K562 (cell line): ENCODE results near the gene LCE1F. TPM values are rescaled to one million over a fixed set of nuclear protein-coding genes. Genes with fewer than 3 reads are reported as not detected.

Experiments
- ATAC-seq: fragments of 200-7000 bp; cut with Tn5 transposase; 3 replicates; pipeline ENCODE4 v1.9.1; 2020; ENCODE audit warnings: moderate library complexity
- BruUV-seq: library from RNA; stranded (reverse); fragments of 400-500 nt; replicated peaks from 2 replicates; lab custom pipeline; 2021; lab: Mats Ljungman, UMichigan
- CTCF ChIA-PET: fragments of 300-600 bp; formaldehyde crosslinking; extraction: SDS; loops from one replicate; lab custom pipeline; 2021; ENCODE audit warnings: low intra/inter-chr PET ratio; lab: Yijun Ruan, JAX
- POLR2A ChIA-PET: fragments of 300-600, 350-650 bp; sonication (Branson Sonifier 250); formaldehyde crosslinking; extraction: SDS; loops from one replicate; lab custom pipeline; 2021; ENCODE audit warnings: antibody characterized with exemption, inconsistent platforms; lab: Yijun Ruan, JAX
- DNase-seq, 4 experiments: peaks; one replicate each; pipeline versions ENCODE4 v3.0.0 to v3.0.0-alpha.2; 2011 to 2018; ENCODE audit warnings: low spot score in 3 of 4, mixed read lengths in 3 of 4; ENCODE audit errors: extremely low read depth in 1 of 4
- FAIRE-seq: peaks from 2 replicates; lab custom pipeline; 2011; peaks lifted over from hg19 to GRCh38; lab: Jason Lieb, UNC
- H2AFZ ChIP-seq: 2 replicates; pipeline ENCODE4 v1.6.0; 2011; ENCODE audit warnings: low read depth, low read length, control low read depth, inconsistent platforms
- H3K27ac ChIP-seq: fragments of 200-600 bp; 3 replicates; pipeline ENCODE4 v1.8.0; 2011; ENCODE audit warnings: low read depth, mild to moderate bottlenecking, control low read depth, inconsistent platforms, low read length, moderate library complexity, mixed read lengths; ENCODE audit errors: extremely low read depth
- H3K27me3 ChIP-seq, 2 experiments: fragments of 300-600 bp in 1 of 2; 2 replicates in 1 of 2; 3 replicates in 1 of 2; pipeline versions ENCODE4 v1.6.0 to v1.8.0; 2011; ENCODE audit warnings: inconsistent platforms in 2 of 2, low read length in 2 of 2, mild to moderate bottlenecking in 1 of 2, mixed read lengths in 1 of 2, moderate library complexity in 1 of 2; ENCODE audit not compliant: control insufficient read depth in 2 of 2, insufficient read depth in 2 of 2
- H3K36me3 ChIP-seq: fragments of 300-600 bp; 3 replicates; pipeline ENCODE4 v1.8.0; 2011; ENCODE audit warnings: mild to moderate bottlenecking, low read length, inconsistent platforms; ENCODE audit not compliant: control insufficient read depth, insufficient read depth
- H3K4me1 ChIP-seq, 2 experiments: fragments of 200-600 bp in 1 of 2; replicated peaks in 1 of 2; 2 replicates in 1 of 2; 3 replicates in 1 of 2; pipeline versions ENCODE4 v1.5.1 to v1.8.0; 2011; ENCODE audit warnings: inconsistent platforms in 2 of 2, low read length in 2 of 2, mild to moderate bottlenecking in 1 of 2, mixed read lengths in 1 of 2, moderate library complexity in 1 of 2; ENCODE audit not compliant: control insufficient read depth in 2 of 2, insufficient read depth in 2 of 2
- H3K4me2 ChIP-seq: 2 replicates; pipeline ENCODE4 v1.6.1; 2011; ENCODE audit warnings: low read length, control low read depth, inconsistent platforms, mixed read lengths; ENCODE audit not compliant: insufficient read depth
- H3K4me3 ChIP-seq: fragments of 200-600 bp; sonication (generic), shearing (Covaris generic); 2 replicates; pipeline ENCODE4 v1.5.1; 2016; ENCODE audit warnings: control low read depth, inconsistent platforms
- H3K79me2 ChIP-seq: fragments of 200-600 bp; 3 replicates; pipeline ENCODE4 v1.8.0; 2011; ENCODE audit warnings: low read length, inconsistent platforms; ENCODE audit not compliant: control insufficient read depth, insufficient read depth
- H3K9ac ChIP-seq, 2 experiments: 2 replicates each; pipeline versions ENCODE4 v1.6.0 to v1.6.1; 2011; ENCODE audit warnings: low read depth in 2 of 2, low read length in 2 of 2, control low read depth in 1 of 2, inconsistent platforms in 1 of 2, mild to moderate bottlenecking in 1 of 2, mixed read lengths in 1 of 2; ENCODE audit not compliant: insufficient read depth in 1 of 2
- H3K9me1 ChIP-seq: one replicate; pipeline ENCODE4 v1.6.0; 2011; ENCODE audit warnings: inconsistent platforms, mild to moderate bottlenecking, low read length, moderate library complexity; ENCODE audit not compliant: control insufficient read depth, insufficient read depth
- H3K9me3 ChIP-seq: replicated peaks from 2 replicates; pipeline ENCODE4 v1.5.1; 2011; ENCODE audit warnings: low read depth, low read length, inconsistent platforms; ENCODE audit not compliant: control insufficient read depth, insufficient read depth
- H4K20me1 ChIP-seq: replicated peaks from 2 replicates; pipeline ENCODE4 v1.6.1; 2011; ENCODE audit warnings: low read length, inconsistent platforms, mixed read lengths; ENCODE audit not compliant: control insufficient read depth, insufficient read depth
- BRCA1 ChIP-seq, 2 experiments: fragments of 450-650 bp in 1 of 2; sonication (generic) in 1 of 2; formaldehyde crosslinking in 1 of 2; IDR thresholded peaks; 2 replicates each; pipeline versions ENCODE4 v1.5.0 to v1.6.1; 2017 to 2020; ENCODE audit warnings: mild to moderate bottlenecking in 1 of 2, missing genetic modification reagents in 1 of 2
- CREBBP ChIP-seq: IDR thresholded peaks from one replicate; pipeline ENCODE4 v1.6.1; 2012; ENCODE audit warnings: low read depth, mild to moderate bottlenecking, control low read depth, inconsistent platforms, low read length
- HDAC3 ChIP-seq: fragments of 450-650 bp; IDR thresholded peaks from 2 replicates; pipeline ENCODE4 v1.6.1; 2018; ENCODE audit warnings: borderline replicate concordance, mild to moderate bottlenecking, moderate library complexity; ENCODE audit not compliant: partially characterized antibody
- HNRNPL ChIP-seq: fragments of 200-400 bp; formaldehyde crosslinking; IDR thresholded peaks from 2 replicates; pipeline ENCODE4 v1.6.1; 2017; ENCODE audit warnings: low read depth, mild to moderate bottlenecking, low read length
- ILF3 ChIP-seq: fragments of 450-650 bp; IDR thresholded peaks from 2 replicates; pipeline ENCODE4 v1.6.1; 2018; ENCODE audit warnings: antibody characterized with exemption, mild to moderate bottlenecking, moderate library complexity, borderline replicate concordance
- MAFG ChIP-seq: fragments of 450-650 bp; conservative IDR thresholded peaks from 2 replicates; pipeline ENCODE4 v1.6.1; 2016; ENCODE audit warnings: missing genetic modification characterization, missing compliant biosample characterization
- MCM7 ChIP-seq, 2 experiments: fragments of 450-650 bp; IDR thresholded peaks; 2 replicates each; pipeline ENCODE4 v1.6.1; 2016 to 2018
- MTF1 ChIP-seq: fragments of 250-450 bp; sonication (Bioruptor Pico); IDR thresholded peaks from 2 replicates; pipeline ENCODE4 v1.9.0; 2021; ENCODE audit warnings: moderate library complexity, mild to moderate bottlenecking, inconsistent platforms, borderline replicate concordance
- PHF21A ChIP-seq: fragments of 450-650 bp; IDR thresholded peaks from 2 replicates; pipeline ENCODE4 v1.6.1; 2017; ENCODE audit warnings: low read depth, borderline replicate concordance
- RBM25 ChIP-seq: fragments of 200-400 bp; formaldehyde crosslinking; IDR thresholded peaks from 2 replicates; pipeline ENCODE4 v1.6.1; 2018; ENCODE audit warnings: low read length, low read depth, moderate library complexity; ENCODE audit not compliant: severe bottlenecking
- RFX7 ChIP-seq: fragments of 250-450 bp; sonication (Bioruptor Pico); IDR thresholded peaks from 2 replicates; pipeline ENCODE4 v1.5.1; 2021; ENCODE audit warnings: mild to moderate bottlenecking
- SOX6 ChIP-seq: fragments of 450-650 bp; IDR thresholded peaks from 2 replicates; pipeline ENCODE4 v1.6.1; 2014; ENCODE audit warnings: mild to moderate bottlenecking
- ZEB2 ChIP-seq: fragments of 450-650 bp; IDR thresholded peaks from 2 replicates; pipeline ENCODE4 v1.6.1; 2016
- ZNF134 ChIP-seq: fragments of 250-450 bp; sonication (Bioruptor Pico); conservative IDR thresholded peaks from 2 replicates; pipeline ENCODE4 v1.4.0; 2020
- ZNF239 ChIP-seq: fragments of 250-450 bp; sonication (Bioruptor Pico); IDR thresholded peaks from 2 replicates; pipeline ENCODE4 v1.4.0; 2020; ENCODE audit warnings: mild to moderate bottlenecking
- ZNF764 ChIP-seq: fragments of 250-450 bp; sonication (Bioruptor Pico); IDR thresholded peaks from 2 replicates; pipeline ENCODE4 v1.4.0; 2020; ENCODE audit warnings: low read depth, mild to moderate bottlenecking, moderate library complexity
- in situ Hi-C: fragments of 300-500 bp; cut with MboI; formaldehyde crosslinking; loops from 4 replicates; pipeline ENCODE4 v1.15.0; 2018; ENCODE audit warnings: inconsistent platforms, mixed read lengths
- intact Hi-C: fragments of 100-400 bp; cut with micrococcal nuclease; formaldehyde crosslinking; loops from 2 replicates; pipeline ENCODE4 v1.14.2; 2022
- polyA plus RNA-seq, 8 experiments: library from polyadenylated mRNA; depleted of rRNA in 4 of 8; stranded (reverse) in 5 of 8; unstranded in 3 of 8; fragments of >200 nt; fragmentation: Nextera tagmentation in 2 of 8; fragmentation: Illumina TruSeq in 1 of 8; extraction: Ambion mirVana in 2 of 8; extraction: Trizol in 1 of 8; gene quantifications; 2 replicates each; pipeline versions ENCODE4 v1.2.1 to v1.2.3, GENCODE V29; 2011 to 2014; ENCODE audit warnings: inconsistent platforms in 1 of 8, missing spikeins in 1 of 8
- total RNA-seq, 7 experiments: library from RNA; depleted of rRNA in 6 of 7; stranded (reverse); fragments of >200 nt in 6 of 7; fragmentation: Illumina TruSeq in 2 of 7; extraction: Trizol in 2 of 7; gene quantifications; 2 replicates each; pipeline versions ENCODE4 v1.2.1 to v1.2.3, GENCODE V29; 2011 to 2021; ENCODE audit warnings: low replicate concordance in 1 of 7
- TF ChIP-seq, protein P1 (sequence below): IDR thresholded peaks from 2 replicates; pipeline ENCODE4 v1.6.1; 2011; ENCODE audit not compliant: insufficient read length; ENCODE audit errors: extremely low read depth
- TF ChIP-seq, protein P2 (sequence below): fragments of 450-650 bp; IDR thresholded peaks from 2 replicates; pipeline ENCODE4 v1.6.1; 2018; ENCODE audit not compliant: partially characterized antibody
- TF ChIP-seq, protein P3 (sequence below): fragments of 250-450 bp; sonication (Bioruptor Pico); IDR thresholded peaks from 2 replicates; pipeline ENCODE4 v1.9.0; 2021; ENCODE audit warnings: mild to moderate bottlenecking, inconsistent platforms

Gene LCE1F
- total and polyA plus RNA-seq, 9 of the 15 experiments (the other 6 are each of a cell fraction or from before 2014, with no cell fraction given): not detected

DNA sequence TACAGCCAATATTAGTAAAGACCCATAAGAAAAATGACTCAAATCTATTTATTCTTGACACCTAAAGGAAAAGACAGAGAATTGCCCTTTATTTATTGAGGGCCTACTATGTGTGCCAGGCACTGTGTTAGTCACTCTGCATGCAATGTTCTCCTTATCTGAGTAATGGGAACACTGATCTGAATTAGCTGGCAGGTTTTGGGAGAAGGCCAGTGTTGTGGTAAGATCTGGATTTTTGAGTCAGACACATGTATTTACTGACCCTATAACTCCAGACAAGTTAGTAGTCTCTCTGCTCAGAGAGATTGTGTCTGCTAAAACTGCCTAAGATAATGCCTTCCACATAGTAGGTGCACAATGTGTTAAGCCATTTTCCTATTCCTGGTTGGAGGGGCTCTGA is 49.7 kb upstream of the LCE1F start:
- Histone ChIP-seq H3K4me3 (no peak overlapping the region), H3K27me3 (no peaks in the 10 kb centered on the region), H3K27ac (no peak overlapping the region), H3K36me3 (no peaks in the 10 kb centered on the region), H3K79me2 (no peaks in the 10 kb centered on the region), H3K4me1 (no peaks in the 10 kb centered on the region), H3K4me2 (no peak overlapping the region), H2AFZ (no peak overlapping the region), H4K20me1 (peaks cover 6% of the 10 kb centered on the region; the same call in 1 of the 2 replicates), H3K9me3 (no peaks in the 10 kb centered on the region), H3K9ac (no peak overlapping the region), H3K9me1 (no peaks in the 10 kb centered on the region)
- no TSS peak for BruUV-seq
- TF ChIP-seq CREBBP (no peak), MTF1 (no peak), ZNF239 (CRISPR knock-in tag) (no peak), ZEB2 (no peak), ILF3 (no peak), HDAC3 (no peak), SOX6 (no peak), ZNF134 (CRISPR knock-in tag) (no peak), MCM7 (IDR thresholded peaks at IDR 0.05) (no peak), HNRNPL (no peak), ZNF764 (no peak), MAFG (no peak), PHF21A (no peak), RFX7 (CRISPR knock-in tag) (no peak), BRCA1 (IDR thresholded peaks at IDR 0.05) (no peak), BRCA1 (CRISPR knock-in tag; IDR thresholded peaks at IDR 0.05) (no peak), RBM25 (no peak)
- TF ChIP-seq, protein P1, sequence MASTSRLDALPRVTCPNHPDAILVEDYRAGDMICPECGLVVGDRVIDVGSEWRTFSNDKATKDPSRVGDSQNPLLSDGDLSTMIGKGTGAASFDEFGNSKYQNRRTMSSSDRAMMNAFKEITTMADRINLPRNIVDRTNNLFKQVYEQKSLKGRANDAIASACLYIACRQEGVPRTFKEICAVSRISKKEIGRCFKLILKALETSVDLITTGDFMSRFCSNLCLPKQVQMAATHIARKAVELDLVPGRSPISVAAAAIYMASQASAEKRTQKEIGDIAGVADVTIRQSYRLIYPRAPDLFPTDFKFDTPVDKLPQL: no peak
- TF ChIP-seq, protein P2, sequence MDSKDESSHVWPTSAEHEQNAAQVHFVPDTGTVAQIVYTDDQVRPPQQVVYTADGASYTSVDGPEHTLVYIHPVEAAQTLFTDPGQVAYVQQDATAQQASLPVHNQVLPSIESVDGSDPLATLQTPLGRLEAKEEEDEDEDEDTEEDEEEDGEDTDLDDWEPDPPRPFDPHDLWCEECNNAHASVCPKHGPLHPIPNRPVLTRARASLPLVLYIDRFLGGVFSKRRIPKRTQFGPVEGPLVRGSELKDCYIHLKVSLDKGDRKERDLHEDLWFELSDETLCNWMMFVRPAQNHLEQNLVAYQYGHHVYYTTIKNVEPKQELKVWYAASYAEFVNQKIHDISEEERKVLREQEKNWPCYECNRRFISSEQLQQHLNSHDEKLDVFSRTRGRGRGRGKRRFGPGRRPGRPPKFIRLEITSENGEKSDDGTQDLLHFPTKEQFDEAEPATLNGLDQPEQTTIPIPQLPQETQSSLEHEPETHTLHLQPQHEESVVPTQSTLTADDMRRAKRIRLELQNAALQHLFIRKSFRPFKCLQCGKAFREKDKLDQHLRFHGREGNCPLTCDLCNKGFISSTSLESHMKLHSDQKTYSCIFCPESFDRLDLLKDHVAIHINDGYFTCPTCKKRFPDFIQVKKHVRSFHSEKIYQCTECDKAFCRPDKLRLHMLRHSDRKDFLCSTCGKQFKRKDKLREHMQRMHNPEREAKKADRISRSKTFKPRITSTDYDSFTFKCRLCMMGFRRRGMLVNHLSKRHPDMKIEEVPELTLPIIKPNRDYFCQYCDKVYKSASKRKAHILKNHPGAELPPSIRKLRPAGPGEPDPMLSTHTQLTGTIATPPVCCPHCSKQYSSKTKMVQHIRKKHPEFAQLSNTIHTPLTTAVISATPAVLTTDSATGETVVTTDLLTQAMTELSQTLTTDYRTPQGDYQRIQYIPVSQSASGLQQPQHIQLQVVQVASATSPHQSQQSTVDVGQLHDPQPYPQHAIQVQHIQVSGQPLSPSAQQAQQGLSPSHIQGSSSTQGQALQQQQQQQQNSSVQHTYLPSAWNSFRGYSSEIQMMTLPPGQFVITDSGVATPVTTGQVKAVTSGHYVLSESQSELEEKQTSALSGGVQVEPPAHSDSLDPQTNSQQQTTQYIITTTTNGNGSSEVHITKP: no peak
- TF ChIP-seq, protein P3, sequence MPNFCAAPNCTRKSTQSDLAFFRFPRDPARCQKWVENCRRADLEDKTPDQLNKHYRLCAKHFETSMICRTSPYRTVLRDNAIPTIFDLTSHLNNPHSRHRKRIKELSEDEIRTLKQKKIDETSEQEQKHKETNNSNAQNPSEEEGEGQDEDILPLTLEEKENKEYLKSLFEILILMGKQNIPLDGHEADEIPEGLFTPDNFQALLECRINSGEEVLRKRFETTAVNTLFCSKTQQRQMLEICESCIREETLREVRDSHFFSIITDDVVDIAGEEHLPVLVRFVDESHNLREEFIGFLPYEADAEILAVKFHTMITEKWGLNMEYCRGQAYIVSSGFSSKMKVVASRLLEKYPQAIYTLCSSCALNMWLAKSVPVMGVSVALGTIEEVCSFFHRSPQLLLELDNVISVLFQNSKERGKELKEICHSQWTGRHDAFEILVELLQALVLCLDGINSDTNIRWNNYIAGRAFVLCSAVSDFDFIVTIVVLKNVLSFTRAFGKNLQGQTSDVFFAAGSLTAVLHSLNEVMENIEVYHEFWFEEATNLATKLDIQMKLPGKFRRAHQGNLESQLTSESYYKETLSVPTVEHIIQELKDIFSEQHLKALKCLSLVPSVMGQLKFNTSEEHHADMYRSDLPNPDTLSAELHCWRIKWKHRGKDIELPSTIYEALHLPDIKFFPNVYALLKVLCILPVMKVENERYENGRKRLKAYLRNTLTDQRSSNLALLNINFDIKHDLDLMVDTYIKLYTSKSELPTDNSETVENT (CRISPR knock-in tag): no peak
- no peak for ATAC-seq
- CTCF ChIA-PET: no interaction called here
- in situ Hi-C loops: no loop called here
- POLR2A ChIA-PET: no interaction called here
- intact Hi-C loops: no loop called here
- FAIRE-seq: no peak
- DNase-seq: no peak
